Measurements from ENCODE around the gene ADAMTSL1.

The ADAMTSL1 gene

DNA sequence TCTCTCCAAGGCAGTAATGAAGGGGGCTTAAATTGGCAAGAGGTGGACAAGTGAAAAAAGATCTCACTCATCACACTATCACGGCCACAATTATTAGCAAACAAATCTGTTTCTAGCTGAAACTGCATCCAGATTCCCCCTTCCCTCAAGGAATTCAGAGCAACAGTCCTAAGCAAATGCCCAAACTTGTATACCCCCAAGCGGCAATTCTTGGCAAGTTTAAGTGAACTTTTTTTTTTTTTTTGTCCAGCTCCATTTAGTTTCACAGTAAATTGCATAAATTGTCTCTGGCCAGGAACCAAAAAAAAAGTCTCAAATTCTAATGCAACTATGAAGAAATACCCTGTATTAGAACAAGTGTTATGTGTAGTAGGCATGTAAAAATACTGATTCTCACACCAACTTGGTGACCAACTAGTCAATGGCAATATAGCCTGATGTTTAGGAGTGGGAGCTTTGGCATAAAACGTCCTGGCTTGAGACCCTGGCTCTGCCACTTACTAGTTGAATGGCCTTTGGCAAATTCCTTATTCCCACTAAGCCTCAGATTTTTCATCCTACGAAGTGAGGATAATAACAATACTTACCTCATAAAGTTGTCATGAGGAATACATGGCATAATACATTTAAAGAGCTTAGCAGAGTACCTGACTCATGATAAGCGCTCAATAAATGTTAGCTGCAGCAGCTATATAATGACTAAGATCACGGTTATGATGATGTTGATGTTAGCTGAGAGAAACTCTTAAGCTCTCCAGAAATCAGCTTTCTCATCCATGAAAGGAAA, 193.2 kb downstream of the ADAMTSL1 start:
- DNase-seq, result no peak
- in situ Hi-C loops (cut with HindIII; ENCODE audit: low pct_ligation_motif_present, low pct_unique_long_range_greater_than_20kb, low sequenced_read_pairs), result loop anchor here (25.0 kb wide), 1 partner anchor 120 kb away; no protein-coding TSS in a partner anchor

DNA sequence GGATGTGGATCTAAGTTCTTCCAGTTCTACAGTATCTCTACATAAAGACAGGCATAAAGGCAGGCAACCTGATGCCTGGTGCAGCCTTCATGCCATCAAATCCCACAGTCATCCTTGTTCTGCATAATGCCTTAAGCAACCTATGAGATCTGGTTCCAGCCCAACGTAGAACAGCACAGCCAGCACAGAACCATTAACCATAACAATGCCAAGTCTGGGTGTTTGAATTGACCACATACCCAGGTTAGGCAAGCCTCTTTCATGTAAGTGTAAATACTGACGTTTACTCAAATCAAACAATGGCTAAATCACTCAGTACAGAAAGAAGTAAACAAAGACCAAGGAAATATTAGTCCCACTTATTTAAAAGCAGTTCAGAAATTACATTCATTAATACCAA, 195.0 kb downstream of the ADAMTSL1 start:
- no peak for DNase-seq
- in situ Hi-C loops (cut with HindIII; ENCODE audit: low pct_ligation_motif_present, low pct_unique_long_range_greater_than_20kb, low sequenced_read_pairs), result loop anchor here (25.0 kb wide), 1 partner anchor 118 kb away; no protein-coding TSS in a partner anchor

DNA sequence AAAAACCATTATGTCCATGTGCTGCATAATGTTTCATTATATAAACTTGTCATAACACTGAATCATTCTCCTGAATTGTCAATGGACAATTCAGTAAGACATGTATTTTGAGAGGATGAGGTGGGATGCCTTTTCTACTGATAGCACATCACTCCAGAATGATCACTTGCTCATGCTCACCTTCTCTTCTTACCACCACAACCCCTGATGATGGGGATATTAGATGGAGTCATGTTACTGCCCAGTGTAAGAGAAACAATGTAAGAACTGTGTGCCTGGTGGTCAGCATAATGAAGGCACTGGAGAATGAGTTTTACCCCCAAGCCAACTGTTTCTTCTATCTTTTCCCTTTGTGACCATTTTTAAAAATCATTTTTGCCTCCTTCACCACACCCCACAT, 198.8 kb downstream of the ADAMTSL1 start:
- DNase-seq, result no peak
- in situ Hi-C loops (cut with HindIII; ENCODE audit: low pct_ligation_motif_present, low pct_unique_long_range_greater_than_20kb, low sequenced_read_pairs), result loop anchor here (25.0 kb wide), 1 partner anchor 115 kb away; no protein-coding TSS in a partner anchor

DNA sequence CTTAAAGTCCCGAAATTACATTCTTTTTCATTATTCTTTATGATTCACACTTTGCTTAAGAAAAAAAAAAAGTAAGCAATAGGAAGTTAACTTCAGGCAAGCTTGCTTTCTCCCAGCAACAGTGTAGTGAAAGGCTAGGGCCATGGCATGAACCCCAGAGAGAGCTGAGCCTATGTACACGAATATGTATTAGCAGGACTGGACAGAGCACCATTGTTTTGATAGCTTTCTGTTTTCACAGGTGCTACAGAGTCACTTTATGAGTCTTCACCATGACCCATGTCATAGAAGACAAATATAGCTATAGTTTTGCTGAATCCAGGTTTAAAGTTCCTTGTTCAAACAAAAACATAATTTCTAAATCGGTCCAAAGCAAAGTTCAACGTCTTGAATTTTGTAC, 199.2 kb downstream of the ADAMTSL1 start:
- in situ Hi-C loops (cut with HindIII; ENCODE audit: low pct_ligation_motif_present, low pct_unique_long_range_greater_than_20kb, low sequenced_read_pairs), result loop anchor here (25.0 kb wide), 1 partner anchor 114 kb away; no protein-coding TSS in a partner anchor
- no peak for DNase-seq

DNA sequence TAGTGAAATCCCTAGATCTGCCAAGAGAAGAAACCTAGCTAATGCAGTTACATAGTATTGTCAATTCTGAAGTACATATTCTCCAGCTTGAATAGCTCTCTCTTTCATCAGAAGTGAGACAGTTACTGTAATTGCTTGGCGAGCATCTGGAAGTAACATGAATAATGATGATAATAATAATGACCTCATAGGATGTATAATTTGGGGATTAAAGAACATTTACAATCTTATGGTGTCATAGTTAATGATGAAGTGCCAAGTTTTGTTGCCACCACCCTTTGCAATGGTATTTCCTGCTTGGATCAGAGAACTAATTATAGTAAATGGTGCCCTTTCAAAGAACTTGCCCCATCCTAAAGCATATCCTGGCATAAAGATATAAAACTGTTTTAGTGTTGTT, 201.4 kb downstream of the ADAMTSL1 start:
- no peak for DNase-seq
- in situ Hi-C loops (cut with HindIII; ENCODE audit: low pct_ligation_motif_present, low pct_unique_long_range_greater_than_20kb, low sequenced_read_pairs), result no loop called here

DNA sequence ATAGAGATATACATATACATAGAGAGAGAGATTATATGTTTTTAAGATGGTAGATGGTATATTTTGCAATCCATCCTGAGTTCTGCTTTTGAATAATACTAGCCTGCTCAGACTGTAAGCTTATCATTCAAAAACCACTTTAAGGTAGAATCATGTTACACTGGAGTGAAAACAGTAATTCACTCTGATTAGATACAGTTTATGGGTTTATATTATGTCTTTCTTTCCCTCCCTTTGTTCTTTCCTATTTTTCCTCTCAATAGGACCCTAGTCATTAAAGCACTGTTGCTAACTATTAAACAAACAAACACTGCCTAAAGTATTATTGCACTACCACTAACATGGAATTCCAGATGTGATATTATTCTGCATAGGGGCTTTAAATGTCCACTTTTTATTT, 202.0 kb downstream of the ADAMTSL1 start:
- in situ Hi-C loops (cut with HindIII; ENCODE audit: low pct_ligation_motif_present, low pct_unique_long_range_greater_than_20kb, low sequenced_read_pairs), result no loop called here

DNA sequence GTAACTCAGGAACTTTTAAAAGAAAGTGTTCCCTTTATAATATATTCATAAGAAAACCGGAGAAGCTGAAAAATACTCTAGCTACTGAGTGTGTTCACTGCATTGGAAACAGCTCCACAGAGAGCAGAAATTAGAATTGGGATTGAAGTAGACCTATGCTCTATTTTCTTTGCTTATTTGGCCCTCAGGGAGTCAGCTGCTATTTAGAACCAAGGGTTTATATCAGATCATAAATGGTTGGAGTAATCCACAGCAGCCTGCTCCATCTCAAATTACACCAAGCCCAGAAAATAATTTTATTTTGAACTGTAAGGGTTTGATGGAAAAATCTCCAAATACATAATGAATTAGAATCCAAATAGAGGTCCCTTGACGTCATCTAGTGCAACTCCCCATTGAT, 202.6 kb downstream of the ADAMTSL1 start:
- no peak for DNase-seq
- in situ Hi-C loops (cut with HindIII; ENCODE audit: low pct_ligation_motif_present, low pct_unique_long_range_greater_than_20kb, low sequenced_read_pairs), result no loop called here

More for the DNA sequence above, 202.0 kb downstream of the ADAMTSL1 start:
- no peak for DNase-seq

DNA sequence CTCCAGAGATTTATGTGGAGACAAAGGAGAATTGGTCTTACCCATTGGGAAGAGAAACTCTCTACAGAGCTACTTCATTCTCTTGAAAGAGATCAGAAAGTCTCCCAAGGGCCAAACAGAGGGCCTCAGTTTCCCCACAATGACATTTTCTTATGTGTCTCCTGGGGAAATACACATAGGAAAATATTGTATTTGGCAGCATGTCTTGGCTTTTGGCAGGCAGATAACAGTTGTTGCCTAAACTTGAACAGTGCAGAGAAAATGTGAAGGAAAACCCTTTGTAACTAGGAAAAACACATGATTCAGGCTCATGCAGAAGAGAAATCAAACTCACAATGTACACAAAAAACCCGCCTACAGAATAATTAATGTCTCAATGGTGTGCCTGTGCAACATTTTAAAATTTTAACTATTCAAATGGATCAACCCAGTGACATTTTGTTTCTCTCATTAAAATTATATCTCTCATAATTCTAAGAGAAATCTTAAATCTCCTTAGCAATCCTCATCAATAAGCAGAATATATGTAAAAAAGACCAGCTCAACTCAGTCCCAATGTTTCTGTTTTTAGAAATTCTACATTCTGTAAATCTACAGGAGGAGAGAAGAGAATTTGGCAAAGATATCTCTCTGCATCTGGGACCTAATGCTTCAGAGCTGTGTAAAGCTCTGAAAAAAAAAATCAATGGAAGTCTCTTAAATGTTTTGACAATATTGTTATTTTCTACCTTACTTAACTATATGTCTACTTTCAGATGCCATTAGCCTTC, 205.1 kb downstream of the ADAMTSL1 start:
- in situ Hi-C loops (cut with HindIII; ENCODE audit: low pct_ligation_motif_present, low pct_unique_long_range_greater_than_20kb, low sequenced_read_pairs), result no loop called here
- DNase-seq, result no peak

DNA sequence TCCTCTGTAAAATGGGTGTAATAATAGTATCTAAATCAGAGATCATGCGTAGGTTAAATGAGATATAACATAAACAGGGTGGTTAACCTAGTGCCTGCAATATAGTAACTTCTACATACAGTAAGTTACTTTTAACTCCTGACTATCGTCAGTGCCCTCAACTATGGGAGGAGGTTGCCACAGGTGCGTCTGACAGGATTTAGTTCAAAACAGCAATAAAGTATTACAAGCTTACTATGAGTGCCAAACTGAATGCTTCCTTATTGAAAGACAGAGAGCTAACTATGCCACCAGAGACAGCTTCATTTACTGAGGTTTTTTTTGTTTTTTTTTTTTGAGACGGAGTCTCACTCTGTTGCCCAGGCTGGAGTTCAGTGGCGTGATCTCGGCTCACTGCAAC, 209.0 kb downstream of the ADAMTSL1 start:
- in situ Hi-C loops (cut with HindIII; ENCODE audit: low pct_ligation_motif_present, low pct_unique_long_range_greater_than_20kb, low sequenced_read_pairs), result no loop called here
- DNase-seq, result no peak

DNA sequence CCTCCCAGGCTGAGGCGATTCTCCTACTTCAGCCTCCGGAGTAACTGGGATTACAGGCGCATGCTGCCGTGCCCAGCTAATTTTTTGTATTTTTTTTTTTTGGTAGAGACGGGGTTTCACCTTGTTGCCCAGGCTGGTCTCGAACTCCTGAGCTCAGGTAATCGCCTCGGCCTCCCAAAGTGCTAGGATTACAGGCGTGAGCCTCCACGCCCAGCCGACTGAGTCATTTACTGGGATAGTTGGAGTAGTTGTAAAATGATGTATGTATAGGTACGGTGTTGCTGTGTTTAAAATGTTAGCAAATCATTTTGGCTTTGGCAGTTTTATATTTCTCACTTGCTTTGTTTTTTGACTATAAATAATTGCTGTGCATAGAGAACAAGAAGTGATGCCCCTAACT, 209.4 kb downstream of the ADAMTSL1 start:
- DNase-seq, result no peak
- in situ Hi-C loops (cut with HindIII; ENCODE audit: low pct_ligation_motif_present, low pct_unique_long_range_greater_than_20kb, low sequenced_read_pairs), result no loop called here

DNA sequence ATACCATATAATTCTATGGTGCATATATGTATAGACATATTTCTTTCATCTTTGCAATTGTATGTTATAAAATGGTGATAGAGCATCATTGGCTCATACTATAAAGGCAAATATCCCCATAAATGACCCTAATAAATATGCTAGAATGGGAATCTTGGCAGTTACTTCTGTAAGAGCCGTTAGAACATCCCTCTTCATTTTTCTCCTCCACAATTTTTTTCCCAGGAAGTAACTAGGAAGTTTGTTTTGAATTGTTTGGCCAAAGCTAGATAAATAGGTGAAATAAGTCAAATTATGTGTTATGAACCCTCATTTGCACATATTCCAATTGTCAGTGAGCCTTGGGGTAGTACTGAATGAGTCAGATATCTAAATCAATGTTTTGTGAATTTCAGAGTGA, 209.9 kb downstream of the ADAMTSL1 start:
- in situ Hi-C loops (cut with HindIII; ENCODE audit: low pct_ligation_motif_present, low pct_unique_long_range_greater_than_20kb, low sequenced_read_pairs), result no loop called here
- no peak for DNase-seq

DNA sequence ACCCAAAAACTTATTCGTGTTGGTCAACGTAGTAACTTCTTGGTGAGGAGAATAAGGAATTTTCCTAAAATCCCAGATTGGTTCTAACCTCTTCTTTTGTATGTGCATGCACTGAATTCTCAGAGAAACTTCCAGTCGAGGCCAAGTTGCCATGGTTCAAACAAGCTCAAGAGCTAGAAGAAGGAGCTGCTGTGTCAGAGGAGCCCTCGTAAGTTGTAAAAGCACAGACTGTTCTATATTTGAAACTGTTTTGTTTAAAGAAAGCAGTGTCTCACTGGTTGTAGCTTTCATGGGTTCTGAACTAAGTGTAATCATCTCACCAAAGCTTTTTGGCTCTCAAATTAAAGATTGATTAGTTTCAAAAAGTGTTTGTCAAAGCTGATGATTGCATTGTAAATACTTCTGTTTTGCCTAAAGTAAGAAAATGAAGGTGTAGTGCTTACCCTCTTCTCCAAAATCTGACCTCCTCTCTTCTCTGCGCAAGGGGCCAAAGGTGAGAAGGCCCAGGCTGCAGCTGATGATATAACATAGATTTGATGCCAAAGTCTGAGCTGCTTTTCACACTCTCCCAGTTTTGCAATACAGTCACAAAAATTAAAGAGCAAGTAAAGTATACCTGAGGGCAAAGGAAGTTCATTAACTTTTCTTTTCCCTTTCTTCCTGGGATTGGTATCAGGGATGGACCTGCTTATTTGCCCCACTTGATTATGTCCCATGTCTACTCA, 210.8 kb downstream of the ADAMTSL1 start:
- no peak for DNase-seq
- in situ Hi-C loops (cut with HindIII; ENCODE audit: low pct_ligation_motif_present, low pct_unique_long_range_greater_than_20kb, low sequenced_read_pairs), result no loop called here

DNA sequence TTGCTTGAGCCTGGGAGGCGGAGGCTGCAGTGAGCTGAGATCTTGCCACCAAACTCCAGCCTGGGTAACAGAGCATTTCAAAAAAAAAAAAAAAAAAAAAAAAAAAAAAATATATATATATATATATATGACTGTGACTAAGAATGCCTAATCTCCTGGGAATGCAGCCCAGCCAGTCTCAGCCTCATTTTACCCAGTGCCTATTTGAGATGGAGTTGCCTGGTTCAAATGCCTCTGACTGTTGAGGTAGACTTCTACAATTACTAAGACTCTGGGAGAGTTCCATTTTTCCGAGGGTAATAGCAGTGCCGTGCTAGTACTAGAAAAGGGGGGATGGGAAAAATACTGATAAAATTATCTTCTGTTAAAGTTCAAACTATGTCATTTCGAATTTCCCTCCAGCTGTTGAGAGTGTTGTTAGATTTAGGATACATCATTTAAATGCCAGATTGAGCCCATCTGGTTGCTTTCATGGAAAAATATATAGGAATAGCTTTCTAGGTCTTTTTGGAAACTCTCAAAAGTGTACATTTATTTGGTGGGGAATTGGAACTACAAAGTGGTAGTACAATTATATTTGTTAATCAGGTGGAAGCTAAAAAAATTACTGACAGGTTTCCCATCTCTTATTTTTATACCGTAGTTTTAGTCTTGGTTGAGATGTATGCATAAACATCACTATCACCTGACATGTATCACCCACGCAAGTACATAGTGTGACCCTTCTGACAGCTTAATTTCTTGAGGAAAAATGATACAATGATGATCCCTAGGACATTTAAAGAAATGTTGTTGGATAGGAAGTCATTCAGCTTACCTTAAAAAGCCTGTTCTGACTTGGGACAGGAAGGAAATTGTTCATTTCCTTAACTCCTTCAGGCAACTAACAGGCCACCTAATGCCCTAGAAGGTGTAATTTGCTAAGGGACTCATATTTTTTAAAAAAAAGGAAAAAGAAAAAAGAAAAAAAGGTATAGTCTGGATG, 214.9 kb downstream of the ADAMTSL1 start:
- in situ Hi-C loops (cut with HindIII; ENCODE audit: low pct_ligation_motif_present, low pct_unique_long_range_greater_than_20kb, low sequenced_read_pairs), result no loop called here
- no peak for DNase-seq

DNA sequence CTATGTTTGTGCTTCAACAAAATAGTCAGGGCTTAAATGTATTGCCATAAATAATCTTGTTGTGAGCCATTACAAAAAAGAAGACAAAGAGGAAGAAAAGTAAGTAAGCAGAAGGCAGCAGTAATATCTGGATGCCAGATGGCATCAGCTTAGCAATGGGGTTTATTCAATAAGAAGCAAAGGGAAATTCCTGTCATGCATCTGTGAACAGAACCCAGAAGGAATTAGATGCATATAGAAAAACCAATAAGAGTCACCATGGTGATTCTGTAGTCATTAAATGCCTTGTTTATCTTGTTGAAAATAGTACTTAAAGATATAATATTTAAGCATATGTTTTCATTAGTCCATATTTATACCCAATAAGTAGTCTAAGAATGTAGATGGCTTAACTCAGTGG, 216.0 kb downstream of the ADAMTSL1 start:
- no peak for DNase-seq
- in situ Hi-C loops (cut with HindIII; ENCODE audit: low pct_ligation_motif_present, low pct_unique_long_range_greater_than_20kb, low sequenced_read_pairs), result no loop called here

DNA sequence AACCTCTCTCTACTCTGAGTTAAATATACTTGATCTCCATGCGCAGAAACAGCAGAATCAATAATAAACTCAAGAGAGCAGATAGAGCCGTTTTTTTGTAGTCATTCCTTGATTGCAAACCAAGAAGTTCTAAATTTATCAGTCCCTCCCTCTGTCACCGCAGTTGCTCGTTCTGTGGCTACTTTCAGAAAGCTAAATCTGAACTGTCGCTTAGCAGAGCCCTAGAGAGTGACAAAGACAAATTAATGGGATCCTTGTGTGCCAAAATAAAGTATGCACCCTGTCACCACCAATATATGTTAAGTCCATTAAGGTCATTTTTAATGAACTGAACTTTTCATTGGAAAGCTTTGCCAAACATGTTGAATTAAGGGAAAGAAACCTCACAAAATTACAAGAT, 218.3 kb downstream of the ADAMTSL1 start:
- in situ Hi-C loops (cut with HindIII; ENCODE audit: low pct_ligation_motif_present, low pct_unique_long_range_greater_than_20kb, low sequenced_read_pairs), result no loop called here
- DNase-seq, result no peak

DNA sequence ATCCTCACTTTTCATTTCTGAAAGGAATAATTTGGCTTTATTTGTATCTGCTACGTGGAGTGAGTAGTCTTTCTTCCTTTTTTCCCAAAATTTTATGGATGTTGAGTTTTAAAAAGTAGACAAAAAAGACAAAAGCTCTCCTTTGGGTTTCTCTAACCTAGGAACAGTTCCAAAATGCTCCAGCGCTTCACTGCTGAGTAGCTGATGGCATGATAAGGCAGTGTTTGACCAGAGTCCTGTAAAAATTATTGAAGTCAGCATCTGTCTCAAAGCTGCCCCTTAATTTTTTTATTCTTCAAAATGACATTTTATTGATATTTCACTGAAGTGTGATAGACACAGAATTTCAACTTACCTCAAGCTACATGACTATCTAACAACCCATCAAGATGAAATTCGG, 219.0 kb downstream of the ADAMTSL1 start:
- in situ Hi-C loops (cut with HindIII; ENCODE audit: low pct_ligation_motif_present, low pct_unique_long_range_greater_than_20kb, low sequenced_read_pairs), result no loop called here
- DNase-seq, result no peak

DNA sequence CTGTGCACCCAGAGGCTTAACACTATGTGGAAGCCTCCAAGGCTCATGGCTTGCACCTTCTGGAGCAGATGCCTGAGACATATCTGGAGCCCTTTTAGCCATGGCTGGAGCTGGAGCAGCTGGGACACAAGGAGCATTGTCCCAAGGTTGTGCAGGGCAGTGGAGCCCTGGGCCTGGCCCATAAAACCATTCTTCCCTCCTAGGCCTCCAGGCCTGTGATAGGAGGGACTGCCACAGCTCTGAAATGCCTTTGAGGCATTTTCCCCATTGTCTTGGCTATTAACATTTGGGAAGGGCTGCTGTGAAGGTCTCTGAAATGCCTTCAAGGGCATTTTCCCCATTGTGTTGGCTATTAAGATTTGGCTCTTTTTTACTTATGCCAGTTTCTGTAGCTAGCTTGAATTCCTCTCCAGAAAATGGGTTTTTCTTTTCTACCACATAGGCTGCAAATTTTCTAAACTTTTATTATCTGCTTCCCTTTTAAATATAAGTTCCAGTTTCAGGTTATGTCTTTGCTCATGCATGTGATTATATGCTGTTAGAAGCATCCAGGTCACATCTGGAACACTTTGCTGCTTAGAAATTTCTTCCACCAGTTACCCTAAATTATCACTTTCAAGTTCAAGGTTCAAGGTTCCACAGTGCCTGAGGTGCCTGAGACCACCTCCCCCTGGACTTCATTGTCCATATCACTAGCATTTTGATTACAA, 221.2 kb downstream of the ADAMTSL1 start:
- no peak for DNase-seq
- in situ Hi-C loops (cut with HindIII; ENCODE audit: low pct_ligation_motif_present, low pct_unique_long_range_greater_than_20kb, low sequenced_read_pairs), result no loop called here

Data from ACHN (cell line).